ENCODE measurements around the gene CCDC174. TPM values are rescaled to one million over a fixed set of nuclear protein-coding genes. Genes with fewer than 3 reads are reported as not detected.

The CCDC174 gene
- 11.7 and 14.1 TPM in 2 replicates for total RNA-seq

GRCh38 chr3:14651440-14652251, at the start of gene CCDC174:
Gene CCDC174 (plus strand): TSS chr3:14651762. CDS start chr3:14651837, 75 bp downstream.

GRCh38 chr3:14674841-14675240, 23.3 kb downstream of the CCDC174 start, which contains the start of gene C3orf20:
Gene C3orf20 (plus strand): TSS chr3:14675141. CDS start chr3:14682714, 7,573 bp downstream.

Other genes starting within 250 kb of the CCDC174 start
- gene SLC6A6, start 249.2 kb upstream of the CCDC174 start, total RNA-seq, result 22.6 and 30.5 TPM in 2 replicates
- gene GRIP2, start 111.4 kb upstream of the CCDC174 start, total RNA-seq, result 0.22 and 0.37 TPM in 2 replicates
- not detected in 2 replicates for gene C3orf20, start 23.4 kb downstream of the CCDC174 start, total RNA-seq
- gene FGD5, start 167.2 kb downstream of the CCDC174 start, total RNA-seq, result 0.11 and 0.37 TPM in 2 replicates

Measured in uterine smooth muscle cell (primary cell).